H9 (cell line): Measurements from ENCODE around the gene SLC51B. TPM values are rescaled to one million over a fixed set of nuclear protein-coding genes. Genes with fewer than 3 reads are reported as not detected.

Source experiments
- DNase-seq: peaks from one replicate; pipeline ENCODE4 v3.0.0-alpha.2; 2017
- H2AFZ ChIP-seq: one replicate; pipeline ENCODE4 v1.6.1; 2013; ENCODE audit warnings: mild to moderate bottlenecking, low read length, control low read depth, moderate library complexity
- H2AK5ac ChIP-seq: 2 replicates; pipeline ENCODE4 v1.6.1; 2013; ENCODE audit warnings: low read length, control low read depth, mixed read lengths; ENCODE audit not compliant: insufficient read length
- H2BK120ac ChIP-seq: one replicate; pipeline ENCODE4 v1.6.1; 2013; ENCODE audit warnings: low read depth, mild to moderate bottlenecking, low read length, control low read depth, inconsistent platforms; ENCODE audit not compliant: poor library complexity, severe bottlenecking
- H2BK12ac ChIP-seq: 2 replicates; pipeline ENCODE4 v1.6.1; 2013; ENCODE audit warnings: low read length, control low read depth, mixed read lengths, low read depth; ENCODE audit not compliant: insufficient read length
- H2BK15ac ChIP-seq: 2 replicates; pipeline ENCODE4 v1.6.1; 2013; ENCODE audit warnings: low read depth, low read length, control low read depth
- H2BK20ac ChIP-seq: one replicate; pipeline ENCODE4 v1.6.1; 2013; ENCODE audit warnings: low read depth, mild to moderate bottlenecking, low read length, control low read depth, inconsistent platforms; ENCODE audit not compliant: poor library complexity, severe bottlenecking
- H2BK5ac ChIP-seq: 2 replicates; pipeline ENCODE4 v1.6.1; 2013; ENCODE audit warnings: low read length, control low read depth, mixed read lengths; ENCODE audit not compliant: insufficient read length
- H3K14ac ChIP-seq: 2 replicates; pipeline ENCODE4 v1.6.1; 2013; ENCODE audit warnings: low read length, control low read depth; ENCODE audit not compliant: insufficient read depth
- H3K18ac ChIP-seq: 2 replicates; pipeline ENCODE4 v1.6.1; 2013; ENCODE audit warnings: low read depth, mild to moderate bottlenecking, mixed read lengths, low read length, control low read depth; ENCODE audit not compliant: insufficient read length
- H3K23ac ChIP-seq: 2 replicates; pipeline ENCODE4 v1.6.1; 2013; ENCODE audit warnings: low read length, control low read depth, mixed read lengths, low read depth; ENCODE audit not compliant: insufficient read length
- H3K23me2 ChIP-seq: 2 replicates; pipeline ENCODE4 v1.6.1; 2013; ENCODE audit warnings: low read depth, mild to moderate bottlenecking, mixed read lengths, low read length, control low read depth; ENCODE audit not compliant: insufficient read length, poor library complexity, severe bottlenecking
- H3K27ac ChIP-seq: 2 replicates; pipeline ENCODE4 v1.5.1; 2013; ENCODE audit warnings: low read length, control low read depth, mixed read lengths, low read depth; ENCODE audit not compliant: insufficient read length
- H3K27me3 ChIP-seq: 2 replicates; pipeline ENCODE4 v1.6.1; 2013; ENCODE audit warnings: low read length, control low read depth, inconsistent platforms; ENCODE audit not compliant: insufficient read depth
- H3K4ac ChIP-seq: 2 replicates; pipeline ENCODE4 v1.6.1; 2013; ENCODE audit warnings: low read depth, mild to moderate bottlenecking, control low read depth, inconsistent platforms, low read length, moderate library complexity
- H3K4me1 ChIP-seq: 2 replicates; pipeline ENCODE4 v1.6.1; 2013; ENCODE audit warnings: low read length, control low read depth, inconsistent platforms; ENCODE audit not compliant: insufficient read depth
- H3K4me2 ChIP-seq: 2 replicates; pipeline ENCODE4 v1.6.1; 2013; ENCODE audit warnings: low read length, control low read depth, mixed read lengths; ENCODE audit not compliant: insufficient read length, insufficient read depth
- H3K56ac ChIP-seq: 2 replicates; pipeline ENCODE4 v1.6.1; 2013; ENCODE audit warnings: low read depth, mild to moderate bottlenecking, mixed read lengths, low read length, control low read depth; ENCODE audit not compliant: insufficient read length
- H3K79me1 ChIP-seq: 2 replicates; pipeline ENCODE4 v1.6.1; 2013; ENCODE audit warnings: low read depth, mild to moderate bottlenecking, moderate library complexity, low read length, control low read depth, inconsistent platforms; ENCODE audit not compliant: insufficient read depth, poor library complexity, severe bottlenecking
- H3K79me2 ChIP-seq: 2 replicates; pipeline ENCODE4 v1.6.1; 2013; ENCODE audit warnings: low read length, control low read depth, inconsistent platforms; ENCODE audit not compliant: insufficient read depth
- H3K9ac ChIP-seq: 2 replicates; pipeline ENCODE4 v1.6.1; 2013; ENCODE audit warnings: low read length, control low read depth, mixed read lengths; ENCODE audit not compliant: insufficient read length; ENCODE audit errors: extremely low read depth
- H3K9me3 ChIP-seq: one replicate; pipeline ENCODE4 v1.6.1; 2013; ENCODE audit warnings: low read depth, low read length, inconsistent platforms; ENCODE audit not compliant: control insufficient read depth
- H3T11ph ChIP-seq: one replicate; pipeline ENCODE4 v1.6.1; 2013; ENCODE audit warnings: mild to moderate bottlenecking, low read length, control low read depth, inconsistent platforms
- H4K20me1 ChIP-seq: one replicate; pipeline ENCODE4 v1.6.1; 2013; ENCODE audit not compliant: control insufficient read depth, insufficient read length, insufficient read depth
- H4K5ac ChIP-seq: 2 replicates; pipeline ENCODE4 v1.6.1; 2013; ENCODE audit warnings: low read depth, mild to moderate bottlenecking, mixed read lengths, low read length, control low read depth; ENCODE audit not compliant: insufficient read length
- H4K8ac ChIP-seq: replicated peaks from 2 replicates; pipeline ENCODE4 v1.6.1; 2013; ENCODE audit warnings: low read length, control low read depth, mixed read lengths, low read depth; ENCODE audit not compliant: insufficient read length
- H4K91ac ChIP-seq: 2 replicates; pipeline ENCODE4 v1.6.1; 2013; ENCODE audit warnings: low read depth, mild to moderate bottlenecking, moderate library complexity, mixed read lengths, low read length, control low read depth; ENCODE audit not compliant: insufficient read length
- H3K27ac Mint-ChIP-seq, 3 experiments: 2 replicates in 2 of 3; 3 replicates in 1 of 3; pipeline ENCODE4 v1.8.0; 2020 to 2021; ENCODE audit warnings: mixed read lengths in 3 of 3, mild to moderate bottlenecking in 1 of 3, moderate library complexity in 1 of 3
- H3K27me3 Mint-ChIP-seq: 2 replicates; pipeline ENCODE4 v1.8.0; 2021; ENCODE audit warnings: low read depth, mild to moderate bottlenecking, moderate library complexity, mixed read lengths
- H3K36me3 Mint-ChIP-seq, 3 experiments: 2 replicates in 2 of 3; 3 replicates in 1 of 3; pipeline ENCODE4 v1.8.0; 2020 to 2021; ENCODE audit warnings: low read depth in 3 of 3, mixed read lengths in 3 of 3; ENCODE audit not compliant: insufficient read depth in 1 of 3
- H3K4me1 Mint-ChIP-seq, 2 experiments: 2 replicates each; pipeline ENCODE4 v1.8.0; 2020; ENCODE audit warnings: mixed read lengths in 2 of 2
- H3K4me3 Mint-ChIP-seq, 2 experiments: 2 replicates in 1 of 2; 3 replicates in 1 of 2; pipeline ENCODE4 v1.8.0; 2020 to 2021; ENCODE audit warnings: mild to moderate bottlenecking in 2 of 2, mixed read lengths in 2 of 2, moderate library complexity in 1 of 2
- H3K9me3 Mint-ChIP-seq, 2 experiments: 2 replicates in 1 of 2; 3 replicates in 1 of 2; pipeline ENCODE4 v1.8.0; 2020; ENCODE audit warnings: mild to moderate bottlenecking in 2 of 2, mixed read lengths in 2 of 2, moderate library complexity in 1 of 2
- WGBS: extraction: QIAGEN DNeasy Blood & Tissue Kit; methylation state at CpG from one replicate; pipeline ENCODE4 v1.1.7; 2013; ENCODE audit warnings: missing lambda C conversion rate, low lambda C conversion rate, mixed read lengths; ENCODE audit not compliant: insufficient read length; ENCODE audit errors: extremely low coverage; 5-methylcytosine and 5-hydroxymethylcytosine counted together
- total RNA-seq: library from RNA; stranded (reverse); gene quantifications from 2 replicates; pipeline ENCODE4 v1.2.1, GENCODE V29; 2021
- TF ChIP-seq, protein P1 (sequence below): fragments of 200-600 bp; sonication (generic); conservative IDR thresholded peaks from 3 replicates; pipeline ENCODE4 v1.8.0; 2021; ENCODE audit warnings: antibody characterized with exemption, mild to moderate bottlenecking

Gene SLC51B
- total RNA-seq, 1 experiment from 2014 or later = not detected

DNA sequence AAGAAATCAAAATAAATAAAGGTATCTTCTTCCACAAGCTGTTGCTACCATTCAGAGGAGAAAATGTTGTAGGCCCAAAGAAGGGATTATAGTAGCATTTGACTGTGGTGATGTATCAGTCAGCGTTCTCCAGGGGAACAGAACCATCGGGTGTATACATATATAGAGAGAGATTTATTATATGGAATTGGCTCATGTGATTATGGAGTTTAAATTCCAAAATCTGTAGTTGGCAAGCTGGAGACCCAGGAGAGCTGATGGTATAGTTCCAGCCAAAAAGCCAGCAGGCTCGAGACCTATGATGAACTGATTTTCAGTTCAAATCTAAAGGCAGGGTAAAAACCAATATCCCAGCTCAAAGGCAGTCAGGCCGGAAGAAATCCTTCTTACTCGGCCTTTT is 48.1 kb upstream of the SLC51B start:
- no peaks in the 10 kb centered on the region for H3K27me3 ChIP-seq
- no peaks in the 10 kb centered on the region for H3K23me2 ChIP-seq
- no peaks in the 10 kb centered on the region for H4K20me1 ChIP-seq
- no peak overlapping the region for H3K9ac ChIP-seq
- no peak overlapping the region for H3K4ac ChIP-seq
- no peak overlapping the region for H4K5ac ChIP-seq
- H2AK5ac ChIP-seq = no peak overlapping the region
- no peak overlapping the region for H2BK120ac ChIP-seq
- no peak overlapping the region for H2BK20ac ChIP-seq
- no peak overlapping the region for H2BK12ac ChIP-seq
- H2BK5ac ChIP-seq = no peak overlapping the region
- Mint-ChIP-seq H3K27ac (no peak overlapping the region), H3K36me3 (no peaks in the 10 kb centered on the region), H3K4me1 (peaks cover 0 to 7% of the 10 kb centered on the region in 2 experiments; a peak in 2 of 4 replicates), H3K4me3 (no peak overlapping the region), H3K27me3 (no peaks in the 10 kb centered on the region; the same call in 1 of the 2 replicates), H3K9me3 (no peaks in the 10 kb centered on the region)
- H3K79me2 ChIP-seq = no peaks in the 10 kb centered on the region
- no peak overlapping the region for H3K18ac ChIP-seq
- no peaks in the 10 kb centered on the region for H3K9me3 ChIP-seq
- TF ChIP-seq, protein P1, sequence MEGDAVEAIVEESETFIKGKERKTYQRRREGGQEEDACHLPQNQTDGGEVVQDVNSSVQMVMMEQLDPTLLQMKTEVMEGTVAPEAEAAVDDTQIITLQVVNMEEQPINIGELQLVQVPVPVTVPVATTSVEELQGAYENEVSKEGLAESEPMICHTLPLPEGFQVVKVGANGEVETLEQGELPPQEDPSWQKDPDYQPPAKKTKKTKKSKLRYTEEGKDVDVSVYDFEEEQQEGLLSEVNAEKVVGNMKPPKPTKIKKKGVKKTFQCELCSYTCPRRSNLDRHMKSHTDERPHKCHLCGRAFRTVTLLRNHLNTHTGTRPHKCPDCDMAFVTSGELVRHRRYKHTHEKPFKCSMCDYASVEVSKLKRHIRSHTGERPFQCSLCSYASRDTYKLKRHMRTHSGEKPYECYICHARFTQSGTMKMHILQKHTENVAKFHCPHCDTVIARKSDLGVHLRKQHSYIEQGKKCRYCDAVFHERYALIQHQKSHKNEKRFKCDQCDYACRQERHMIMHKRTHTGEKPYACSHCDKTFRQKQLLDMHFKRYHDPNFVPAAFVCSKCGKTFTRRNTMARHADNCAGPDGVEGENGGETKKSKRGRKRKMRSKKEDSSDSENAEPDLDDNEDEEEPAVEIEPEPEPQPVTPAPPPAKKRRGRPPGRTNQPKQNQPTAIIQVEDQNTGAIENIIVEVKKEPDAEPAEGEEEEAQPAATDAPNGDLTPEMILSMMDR = no peak
- no peak overlapping the region for H3K14ac ChIP-seq
- H2AFZ ChIP-seq = no peak overlapping the region
- no peak for DNase-seq
- no peak overlapping the region for H2BK15ac ChIP-seq
- H4K91ac ChIP-seq = no peak overlapping the region
- H3K27ac ChIP-seq = no peak overlapping the region
- no peak overlapping the region for H3K56ac ChIP-seq
- H3K79me1 ChIP-seq = no peaks in the 10 kb centered on the region
- H3T11ph ChIP-seq = no peak overlapping the region
- no peak overlapping the region for H3K23ac ChIP-seq
- WGBS = no CpG with 5 or more reads among the region's 5 CpGs
- no peak overlapping the region for H4K8ac ChIP-seq
- no peak overlapping the region for H3K4me2 ChIP-seq
- no peaks in the 10 kb centered on the region for H3K4me1 ChIP-seq
